ENCODE data around the gene SPTBN1. TPM values are rescaled to one million over a fixed set of nuclear protein-coding genes. Genes with fewer than 3 reads are reported as not detected.

The SPTBN1 gene
- total RNA-seq, 2 donors from 2014 or later, result 179 to 194 TPM

DNA sequence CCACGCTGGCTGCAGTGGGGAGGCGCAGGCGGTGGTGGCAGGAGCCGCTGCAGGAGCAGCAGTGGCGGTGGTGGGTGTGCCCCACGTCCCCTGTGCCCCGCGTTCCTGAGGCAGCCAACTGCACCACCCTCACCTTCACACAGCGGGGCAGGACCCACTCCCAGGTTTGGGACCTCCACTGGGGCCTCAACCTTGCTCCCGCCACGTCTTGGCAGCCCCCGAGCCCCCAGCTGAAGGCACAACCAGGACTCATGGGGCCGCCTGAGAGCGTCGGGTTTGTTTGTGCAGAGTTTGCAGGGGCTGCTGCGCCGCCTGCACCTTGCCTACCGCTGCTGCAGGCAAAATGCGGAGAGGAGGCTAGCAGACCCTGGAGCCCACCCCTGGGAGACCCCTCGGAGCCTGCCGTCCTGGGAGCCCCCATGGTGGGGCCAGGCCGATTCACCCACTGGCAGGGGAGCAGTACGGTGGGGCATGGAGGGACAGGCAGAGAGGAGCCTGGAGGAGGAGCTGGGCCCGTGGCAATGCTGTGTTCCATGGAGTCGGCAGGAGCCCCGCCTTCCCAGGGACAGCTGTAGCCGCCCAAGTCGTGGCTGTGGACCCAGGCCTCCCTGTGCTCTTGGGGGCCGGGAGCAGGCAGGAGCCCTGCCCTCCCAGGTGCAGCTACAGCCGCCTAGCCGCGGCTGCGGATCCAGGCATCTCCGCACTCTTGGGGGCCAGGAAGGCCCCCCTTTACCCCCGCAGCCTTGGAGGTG is 252.6 kb downstream of the SPTBN1 start:
- H3K27ac ChIP-seq (ENCODE audit: low read depth, low read length), result no peak overlapping the region
- no peak overlapping the region for H3K27ac Mint-ChIP-seq
- no peaks in the 10 kb centered on the region for H3K9me3 Mint-ChIP-seq
- peak; percentile 89 for DNase-seq
- no peaks in the 10 kb centered on the region for H3K36me3 ChIP-seq (ENCODE audit: control insufficient read depth, insufficient read depth, low read length)
- H3K27me3 ChIP-seq (ENCODE audit: control insufficient read depth, insufficient read depth, low read length, poor library complexity, severe bottlenecking), result no peaks in the 10 kb centered on the region
- H3K36me3 Mint-ChIP-seq (ENCODE audit: low read depth), result no peaks in the 10 kb centered on the region
- H3K4me1 Mint-ChIP-seq, result peaks cover 8% of the 10 kb centered on the region
- H3K4me3 ChIP-seq (ENCODE audit: low read length), result no peak overlapping the region
- no peak overlapping the region for H3K9ac ChIP-seq (ENCODE audit: extremely low read depth, low read length, poor library complexity, severe bottlenecking)
- TF ChIP-seq, protein P1, sequence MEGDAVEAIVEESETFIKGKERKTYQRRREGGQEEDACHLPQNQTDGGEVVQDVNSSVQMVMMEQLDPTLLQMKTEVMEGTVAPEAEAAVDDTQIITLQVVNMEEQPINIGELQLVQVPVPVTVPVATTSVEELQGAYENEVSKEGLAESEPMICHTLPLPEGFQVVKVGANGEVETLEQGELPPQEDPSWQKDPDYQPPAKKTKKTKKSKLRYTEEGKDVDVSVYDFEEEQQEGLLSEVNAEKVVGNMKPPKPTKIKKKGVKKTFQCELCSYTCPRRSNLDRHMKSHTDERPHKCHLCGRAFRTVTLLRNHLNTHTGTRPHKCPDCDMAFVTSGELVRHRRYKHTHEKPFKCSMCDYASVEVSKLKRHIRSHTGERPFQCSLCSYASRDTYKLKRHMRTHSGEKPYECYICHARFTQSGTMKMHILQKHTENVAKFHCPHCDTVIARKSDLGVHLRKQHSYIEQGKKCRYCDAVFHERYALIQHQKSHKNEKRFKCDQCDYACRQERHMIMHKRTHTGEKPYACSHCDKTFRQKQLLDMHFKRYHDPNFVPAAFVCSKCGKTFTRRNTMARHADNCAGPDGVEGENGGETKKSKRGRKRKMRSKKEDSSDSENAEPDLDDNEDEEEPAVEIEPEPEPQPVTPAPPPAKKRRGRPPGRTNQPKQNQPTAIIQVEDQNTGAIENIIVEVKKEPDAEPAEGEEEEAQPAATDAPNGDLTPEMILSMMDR (conservative IDR thresholded peaks at IDR 0.05), result peak; percentile 55
- no peaks in the 10 kb centered on the region for H3K9me3 ChIP-seq (ENCODE audit: control insufficient read depth, low read length)
- H3K4me3 Mint-ChIP-seq, result peak overlapping the region; percentile 61
- H3K27me3 Mint-ChIP-seq (ENCODE audit: insufficient read depth), result peaks cover 10% of the 10 kb centered on the region
- no peaks in the 10 kb centered on the region for H3K4me1 ChIP-seq (ENCODE audit: control insufficient read depth, insufficient read depth, low read length)
- WGBS, 2 experiments (ENCODE audit: insufficient coverage in 1 of 2, insufficient read length in 1 of 2), result 87 to 89% methylated on average over 15 to 35 of the region's 35 CpGs

DNA sequence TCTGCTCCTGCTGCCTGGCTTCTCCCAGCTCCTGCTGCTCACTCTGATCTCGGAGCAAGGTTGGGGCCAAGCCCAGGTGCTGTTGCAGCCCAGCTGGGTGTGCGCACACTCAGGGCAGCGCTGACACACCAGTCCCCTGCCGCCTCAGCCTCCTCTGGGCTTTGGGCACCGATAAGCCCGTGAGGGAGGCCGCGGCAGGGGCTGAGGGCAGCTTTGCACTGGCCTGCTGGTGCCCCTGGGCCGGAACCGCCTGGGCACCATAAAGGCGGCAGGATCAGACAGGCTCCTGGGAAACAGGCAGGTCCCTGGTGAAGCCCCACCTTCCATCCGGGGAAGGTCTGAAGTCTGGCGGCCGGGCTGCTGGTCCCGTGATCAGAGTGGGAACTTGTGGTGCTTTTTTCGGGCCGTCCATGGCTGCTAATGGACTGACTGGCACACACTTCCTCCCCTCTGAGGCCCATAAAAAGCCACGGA is 253.2 kb downstream of the SPTBN1 start:
- Mint-ChIP-seq H3K27ac (no peak overlapping the region), H3K27me3 (ENCODE audit: insufficient read depth) (peaks cover 10% of the 10 kb centered on the region), H3K36me3 (ENCODE audit: low read depth) (no peaks in the 10 kb centered on the region), H3K4me3 (peak overlapping the region; percentile 61), H3K9me3 (no peaks in the 10 kb centered on the region), H3K4me1 (peaks cover 8% of the 10 kb centered on the region)
- DNase-seq, result peak; percentile 82
- 90 to 96% methylated on average over 12 to 18 of the region's 18 CpGs for WGBS, 2 experiments (ENCODE audit: insufficient coverage in 1 of 2, insufficient read length in 1 of 2)
- TF ChIP-seq, protein P1 (conservative IDR thresholded peaks at IDR 0.05), result no peak
- H3K9ac ChIP-seq (ENCODE audit: extremely low read depth, low read length, poor library complexity, severe bottlenecking), result no peak overlapping the region
- H3K9me3 ChIP-seq (ENCODE audit: control insufficient read depth, low read length), result no peaks in the 10 kb centered on the region
- no peaks in the 10 kb centered on the region for H3K36me3 ChIP-seq (ENCODE audit: control insufficient read depth, insufficient read depth, low read length)
- no peaks in the 10 kb centered on the region for H3K27me3 ChIP-seq (ENCODE audit: control insufficient read depth, insufficient read depth, low read length, poor library complexity, severe bottlenecking)
- no peaks in the 10 kb centered on the region for H3K4me1 ChIP-seq (ENCODE audit: control insufficient read depth, insufficient read depth, low read length)
- no peak overlapping the region for H3K4me3 ChIP-seq (ENCODE audit: low read length)
- no peak overlapping the region for H3K27ac ChIP-seq (ENCODE audit: low read depth, low read length)

DNA sequence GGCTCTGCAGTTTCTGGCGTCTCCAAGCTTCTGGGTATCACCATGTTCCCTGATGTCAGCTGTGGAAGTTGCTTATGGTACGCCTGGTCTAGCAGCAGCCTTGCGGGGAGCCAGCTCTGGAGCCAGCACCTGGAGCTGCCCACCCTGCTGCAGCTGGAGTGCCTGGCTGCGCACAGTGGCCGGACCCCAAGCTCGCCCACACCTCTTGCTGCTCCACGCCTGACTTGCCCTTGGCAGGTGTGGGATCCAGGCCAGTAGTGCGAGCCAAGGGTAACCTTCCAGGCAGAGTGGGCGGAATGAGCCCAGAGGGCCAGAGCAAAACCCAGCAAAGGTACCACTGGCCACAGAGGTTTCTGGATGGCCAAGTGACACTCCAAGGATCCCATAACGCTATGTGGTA is 254.1 kb downstream of the SPTBN1 start:
- Histone ChIP-seq H3K27ac (ENCODE audit: low read depth, low read length) (no peak overlapping the region), H3K4me3 (ENCODE audit: low read length) (no peak overlapping the region), H3K27me3 (ENCODE audit: control insufficient read depth, insufficient read depth, low read length, poor library complexity, severe bottlenecking) (no peaks in the 10 kb centered on the region), H3K36me3 (ENCODE audit: control insufficient read depth, insufficient read depth, low read length) (no peaks in the 10 kb centered on the region), H3K9me3 (ENCODE audit: control insufficient read depth, low read length) (no peaks in the 10 kb centered on the region), H3K4me1 (ENCODE audit: control insufficient read depth, insufficient read depth, low read length) (no peaks in the 10 kb centered on the region), H3K9ac (ENCODE audit: extremely low read depth, low read length, poor library complexity, severe bottlenecking) (no peak overlapping the region)
- no peak overlapping the region for H3K27ac Mint-ChIP-seq
- no peaks in the 10 kb centered on the region for H3K9me3 Mint-ChIP-seq
- peaks cover 10% of the 10 kb centered on the region for H3K27me3 Mint-ChIP-seq (ENCODE audit: insufficient read depth)
- DNase-seq, result no peak
- H3K4me1 Mint-ChIP-seq, result peaks cover 5% of the 10 kb centered on the region
- H3K4me3 Mint-ChIP-seq, result no peak overlapping the region
- TF ChIP-seq, protein P1 (conservative IDR thresholded peaks at IDR 0.05), result no peak
- no peaks in the 10 kb centered on the region for H3K36me3 Mint-ChIP-seq (ENCODE audit: low read depth)
- 82 to 100% methylated on average over 1 to 10 of the region's 10 CpGs for WGBS, 2 experiments (ENCODE audit: insufficient coverage in 1 of 2, insufficient read length in 1 of 2)

All from endodermal cell (in vitro differentiated cells).